PC-3 (cell line): ENCODE results near the gene CD19. TPM values are rescaled to one million over a fixed set of nuclear protein-coding genes. Genes with fewer than 3 reads are reported as not detected.

Experiments used
- ATAC-seq: fragments of 200-7000 bp; cut with Tn5 transposase; 2 replicates; pipeline ENCODE4 v1.9.1; 2020; ENCODE audit warnings: mild to moderate bottlenecking, moderate library complexity
- BruUV-seq: library from RNA; stranded (reverse); fragments of 400-500 nt; replicated peaks from 2 replicates; lab custom pipeline; 2021; lab: Mats Ljungman, UMichigan
- CTCF ChIA-PET: fragments of 300-600 bp; sonication (Branson Sonifier 250); formaldehyde crosslinking; loops from one replicate; lab custom pipeline; 2022; ENCODE audit warnings: antibody characterized with exemption; lab: Charles Lee
- POLR2A ChIA-PET: fragments of 300-600 bp; sonication (Branson Sonifier 250); formaldehyde crosslinking; loops from one replicate; lab custom pipeline; 2022; ENCODE audit warnings: antibody characterized with exemption; ENCODE audit not compliant: unreplicated experiment; lab: Charles Lee
- DNase-seq: peaks from one replicate; pipeline ENCODE4 v3.0.0-alpha.2; 2015
- H2AFZ ChIP-seq: fragments of 300-600 bp; sonication (generic); 2 replicates; pipeline ENCODE4 v1.6.0; 2016; ENCODE audit warnings: antibody characterized with exemption, low read length
- H3F3A ChIP-seq: fragments of 300-600 bp; sonication (generic); one replicate; pipeline ENCODE4 v1.6.0; 2017; ENCODE audit warnings: antibody characterized with exemption, low read length, control low read depth, mild to moderate bottlenecking; ENCODE audit not compliant: unreplicated experiment
- H3K27ac ChIP-seq: fragments of 300-600 bp; sonication (generic); 2 replicates; pipeline ENCODE4 v1.5.1; 2016; ENCODE audit warnings: mild to moderate bottlenecking, low read length
- H3K27me3 ChIP-seq: fragments of 300-600 bp; sonication (generic); 2 replicates; pipeline ENCODE4 v1.6.1; 2016; ENCODE audit warnings: low read length, mixed read lengths
- H3K36me3 ChIP-seq: fragments of 300-600 bp; sonication (generic); 2 replicates; pipeline ENCODE4 v1.6.1; 2016; ENCODE audit warnings: low read depth, mixed run types, low read length, mixed read lengths
- H3K4me1 ChIP-seq: fragments of 300-600 bp; sonication (generic); 2 replicates; pipeline ENCODE4 v1.5.1; 2016; ENCODE audit warnings: low read length; ENCODE audit not compliant: insufficient read depth
- H3K4me2 ChIP-seq: fragments of 300-600 bp; sonication (generic); 2 replicates; pipeline ENCODE4 v1.6.0; 2016; ENCODE audit warnings: low read length
- H3K4me3 ChIP-seq: fragments of 300-600 bp; sonication (generic); 2 replicates; pipeline ENCODE4 v1.5.1; 2016; ENCODE audit warnings: mild to moderate bottlenecking, low read length, mixed read lengths
- H3K79me2 ChIP-seq: fragments of 300-600 bp; sonication (generic); 2 replicates; pipeline ENCODE4 v1.6.1; 2017; ENCODE audit warnings: low read length, mixed read lengths
- H3K9ac ChIP-seq: fragments of 300-600 bp; sonication (generic); 2 replicates; pipeline ENCODE4 v1.6.0; 2016; ENCODE audit warnings: mild to moderate bottlenecking, low read length
- H3K9me2 ChIP-seq: fragments of 300-600 bp; sonication (generic); replicated peaks from 2 replicates; pipeline ENCODE4 v1.6.1; 2016; ENCODE audit warnings: mixed run types, low read length, mixed read lengths
- H3K9me3 ChIP-seq: fragments of 300-600 bp; sonication (generic); 2 replicates; pipeline ENCODE4 v1.6.1; 2016; ENCODE audit warnings: low read length, mixed read lengths
- H4K20me1 ChIP-seq: fragments of 300-600 bp; sonication (generic); 2 replicates; pipeline ENCODE4 v1.6.1; 2016; ENCODE audit warnings: low read length, mixed read lengths
- CTCF ChIP-seq: fragments of 300-600 bp; sonication (generic); conservative IDR thresholded peaks from 2 replicates; pipeline ENCODE4 v1.5.1; 2017; ENCODE audit warnings: antibody characterized with exemption, low read depth, mild to moderate bottlenecking, low read length
- EZH2 ChIP-seq: fragments of 300-600 bp; sonication (generic); IDR thresholded peaks from one replicate; pipeline ENCODE4 v1.6.1; 2017; ENCODE audit warnings: antibody characterized with exemption, mild to moderate bottlenecking, low read length; ENCODE audit not compliant: unreplicated experiment
- EZH2phosphoT487 ChIP-seq: fragments of 300-600 bp; sonication (generic); IDR thresholded peaks from 2 replicates; pipeline ENCODE4 v1.6.1; 2018; ENCODE audit warnings: mild to moderate bottlenecking, antibody characterized with exemption, low read length, borderline replicate concordance
- intact Hi-C: fragments of 100-400 bp; cut with micrococcal nuclease; formaldehyde crosslinking; loops from 2 replicates; pipeline ENCODE4 v1.9.0; 2023
- total RNA-seq: library from RNA; depleted of rRNA; stranded (reverse); fragments of >200 nt; gene quantifications from 2 replicates; pipeline ENCODE4 v1.2.3, GENCODE V29; 2014

The CD19 gene
- total RNA-seq, 1 experiment from 2014 or later = not detected

DNA sequence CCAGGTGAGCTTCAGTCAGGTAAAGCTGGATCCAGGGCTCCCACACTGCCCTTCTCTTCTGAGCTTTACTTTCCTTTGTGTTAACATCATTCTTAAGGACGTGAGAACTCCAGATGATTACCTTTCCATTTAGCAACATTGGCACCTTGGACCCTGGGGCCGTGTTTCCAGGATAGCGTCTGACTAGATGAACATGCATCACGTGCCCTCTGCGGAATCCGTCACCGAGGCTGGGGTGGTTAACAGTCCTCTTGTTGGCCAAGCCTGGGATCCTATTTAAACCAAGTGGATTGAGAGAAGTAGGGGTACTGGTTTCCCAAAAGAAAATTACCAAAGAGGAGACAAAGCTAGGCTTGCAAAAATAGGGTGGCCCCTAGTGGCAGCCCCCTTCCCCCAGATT is 49.2 kb downstream of the CD19 start:
- Histone ChIP-seq H3K9me2 (no peaks in the 10 kb centered on the region), H3K9ac (no peak overlapping the region), H3F3A (no peaks in the 10 kb centered on the region), H3K4me1 (no peaks in the 10 kb centered on the region), H3K4me3 (no peak overlapping the region), H3K27me3 (no peaks in the 10 kb centered on the region), H2AFZ (no peak overlapping the region), H3K79me2 (no peaks in the 10 kb centered on the region), H4K20me1 (no peaks in the 10 kb centered on the region), H3K4me2 (no peak overlapping the region), H3K36me3 (peaks cover 6% of the 10 kb centered on the region; the same call in 1 of the 2 replicates), H3K27ac (no peak overlapping the region), H3K9me3 (no peaks in the 10 kb centered on the region)
- ATAC-seq = no peak
- no peak for DNase-seq
- no TSS peak for BruUV-seq
- TF ChIP-seq EZH2 (no peak), EZH2phosphoT487 (no peak), CTCF (no peak)
- ChIA-PET POLR2A (no interaction called here), CTCF (no interaction called here)
- intact Hi-C loops = no loop called here

GRCh38 chr16:28981517-28981916 is 49.7 kb downstream of the CD19 start:
- CTCF ChIA-PET = no interaction called here

More at GRCh38 chr16:28981517-28981916, 49.7 kb downstream of the CD19 start:
- Histone ChIP-seq H3K4me1 (no peaks in the 10 kb centered on the region), H3K4me3 (no peak overlapping the region), H3K79me2 (no peaks in the 10 kb centered on the region), H3K9ac (no peak overlapping the region), H3F3A (no peaks in the 10 kb centered on the region), H3K36me3 (peaks cover 6% of the 10 kb centered on the region; the same call in 1 of the 2 replicates), H3K27ac (no peak overlapping the region), H2AFZ (no peak overlapping the region), H3K9me3 (no peaks in the 10 kb centered on the region), H3K9me2 (no peaks in the 10 kb centered on the region), H3K4me2 (no peak overlapping the region), H4K20me1 (no peaks in the 10 kb centered on the region), H3K27me3 (no peaks in the 10 kb centered on the region)
- POLR2A ChIA-PET = no interaction called here
- intact Hi-C loops = no loop called here
- peak; percentile 76 for TF ChIP-seq CTCF
- TF ChIP-seq EZH2phosphoT487 = no peak
- DNase-seq (peak; percentile 58), ATAC-seq (peak; percentile 43; the same call in 1 of the 2 replicates)
- no TSS peak for BruUV-seq
